Measurements from ENCODE around the gene TC2N.

- TF ChIP-seq, protein P1, sequence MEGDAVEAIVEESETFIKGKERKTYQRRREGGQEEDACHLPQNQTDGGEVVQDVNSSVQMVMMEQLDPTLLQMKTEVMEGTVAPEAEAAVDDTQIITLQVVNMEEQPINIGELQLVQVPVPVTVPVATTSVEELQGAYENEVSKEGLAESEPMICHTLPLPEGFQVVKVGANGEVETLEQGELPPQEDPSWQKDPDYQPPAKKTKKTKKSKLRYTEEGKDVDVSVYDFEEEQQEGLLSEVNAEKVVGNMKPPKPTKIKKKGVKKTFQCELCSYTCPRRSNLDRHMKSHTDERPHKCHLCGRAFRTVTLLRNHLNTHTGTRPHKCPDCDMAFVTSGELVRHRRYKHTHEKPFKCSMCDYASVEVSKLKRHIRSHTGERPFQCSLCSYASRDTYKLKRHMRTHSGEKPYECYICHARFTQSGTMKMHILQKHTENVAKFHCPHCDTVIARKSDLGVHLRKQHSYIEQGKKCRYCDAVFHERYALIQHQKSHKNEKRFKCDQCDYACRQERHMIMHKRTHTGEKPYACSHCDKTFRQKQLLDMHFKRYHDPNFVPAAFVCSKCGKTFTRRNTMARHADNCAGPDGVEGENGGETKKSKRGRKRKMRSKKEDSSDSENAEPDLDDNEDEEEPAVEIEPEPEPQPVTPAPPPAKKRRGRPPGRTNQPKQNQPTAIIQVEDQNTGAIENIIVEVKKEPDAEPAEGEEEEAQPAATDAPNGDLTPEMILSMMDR (IDR thresholded peaks at IDR 0.05), result no peak
- TF ChIP-seq POLR2A (IDR thresholded peaks at IDR 0.05), result no peak
- no peak for TF ChIP-seq POLR2AphosphoS5 (IDR thresholded peaks at IDR 0.05)
- TF ChIP-seq EP300 (IDR thresholded peaks at IDR 0.05), result no peak
Measured at GRCh38 chr14:91796617-91797347, 70.6 kb downstream of the TC2N start.

Data from sigmoid colon (tissue), 4 donors.